GM12891 (cell line): ENCODE data around the gene SNRPD1.

ENCODE experiments used
- POLR2A ChIP-seq: IDR thresholded peaks from 2 replicates; pipeline ENCODE4 v1.6.1; 2011; ENCODE audit warnings: low read depth, low read length, control low read depth
- POLR2AphosphoS5 ChIP-seq: IDR thresholded peaks from 2 replicates; pipeline ENCODE4 v1.6.1; 2011; ENCODE audit warnings: low read depth, low read length, control low read depth
- TAF1 ChIP-seq: IDR thresholded peaks from 2 replicates; pipeline ENCODE4 v1.6.1; 2011; ENCODE audit warnings: low read depth, low read length, control low read depth

DNA sequence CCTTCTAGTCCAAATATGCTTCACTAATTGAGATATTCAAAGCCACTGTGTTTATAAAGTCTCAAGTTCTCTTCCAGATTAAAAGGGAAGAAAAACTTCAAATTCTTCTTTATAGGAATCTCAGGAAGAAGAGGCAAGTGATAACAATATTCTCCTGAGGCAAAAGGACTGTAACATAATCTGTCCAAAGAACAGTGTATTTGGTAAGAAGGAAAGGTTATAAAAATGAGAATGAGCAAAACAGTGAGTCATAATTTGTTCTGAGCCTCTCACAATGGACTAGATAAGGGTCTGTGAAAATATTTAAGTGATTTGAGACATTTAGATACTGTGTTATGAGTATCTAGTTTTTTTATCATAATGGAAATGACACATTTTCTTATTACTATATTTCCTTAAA, 44.3 kb downstream of the SNRPD1 start:
- TF ChIP-seq POLR2AphosphoS5, result no peak
- TF ChIP-seq POLR2A, result no peak
- no peak for TF ChIP-seq TAF1
